Activated CD8-positive, alpha-beta T cell treated with anti-CD3 and anti-CD28 coated beads, Interleukin-2, amount 10 ng/mL, durations not matched to agents 7 days and 5 days (primary cell): ENCODE results near the gene CCR9. TPM values are rescaled to one million over a fixed set of nuclear protein-coding genes. Genes with fewer than 3 reads are reported as not detected.

ENCODE experiments used
- ATAC-seq: fragments of 150-1000 bp; cut with Tn5 transposase; one replicate; pipeline ENCODE4 v1.10.0; 2021; ENCODE audit warnings: moderate library complexity
- CTCF ChIA-PET: fragments of 350-600 bp; sonication (Branson Sonifier 250); formaldehyde crosslinking; loops from one replicate; lab custom pipeline; 2021; ENCODE audit warnings: antibody characterized with exemption; lab: Charles Lee
- POLR2A ChIA-PET: fragments of 350-600 bp; sonication (Branson Sonifier 250); formaldehyde crosslinking; loops from one replicate; lab custom pipeline; 2021; ENCODE audit warnings: antibody characterized with exemption; lab: Charles Lee
- DNase-seq: peaks from one replicate; pipeline ENCODE4 v3.0.0-alpha.2; 2020
- H3K27ac Mint-ChIP-seq: one replicate; pipeline ENCODE4 v1.8.0; 2021; ENCODE audit warnings: mild to moderate bottlenecking, mixed read lengths
- H3K27me3 Mint-ChIP-seq: one replicate; pipeline ENCODE4 v1.8.0; 2021; ENCODE audit warnings: low read depth, mixed read lengths
- H3K36me3 Mint-ChIP-seq: one replicate; pipeline ENCODE4 v1.8.0; 2021; ENCODE audit warnings: low read depth, mixed read lengths
- H3K4me1 Mint-ChIP-seq: one replicate; pipeline ENCODE4 v1.8.0; 2021; ENCODE audit warnings: low read depth, mixed read lengths
- H3K4me3 Mint-ChIP-seq: one replicate; pipeline ENCODE4 v1.8.0; 2021; ENCODE audit warnings: mild to moderate bottlenecking, mixed read lengths
- H3K9me3 Mint-ChIP-seq: one replicate; pipeline ENCODE4 v1.8.0; 2022; ENCODE audit warnings: mixed read lengths; ENCODE audit not compliant: insufficient read depth
- total RNA-seq, 2 experiments: library from RNA; stranded (reverse); gene quantifications; one replicate each; pipeline ENCODE4 v1.2.3, GENCODE V29; 2021

The CCR9 gene
- total RNA-seq, 2 experiments from 2014 or later = 0.08 TPM; not detected in 1

DNA sequence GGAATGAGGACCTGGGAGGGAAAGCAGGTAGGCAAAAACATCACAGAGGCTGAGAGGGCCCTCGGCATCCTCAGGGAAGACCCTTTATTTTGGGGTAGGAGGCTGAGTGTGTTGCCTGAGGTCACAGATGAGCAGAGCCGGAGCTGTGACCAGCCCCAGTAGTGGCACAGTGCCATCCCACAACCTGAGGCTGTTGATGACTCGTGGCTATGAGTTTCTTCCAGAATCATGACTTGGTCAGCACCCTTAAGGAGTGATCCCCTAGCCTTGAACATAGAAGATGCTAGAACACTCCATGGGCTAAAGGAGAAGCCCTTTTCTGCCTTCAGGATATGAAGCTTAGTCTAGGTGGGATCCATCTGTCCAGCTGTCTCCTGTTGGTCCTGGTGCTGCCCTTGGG is 37.4 kb downstream of the CCR9 start:
- no peak overlapping the region for H3K27ac Mint-ChIP-seq
- H3K4me3 Mint-ChIP-seq = no peak overlapping the region
- DNase-seq (no peak), ATAC-seq (no peak)
- peaks cover 14% of the 10 kb centered on the region for H3K4me1 Mint-ChIP-seq
- CTCF ChIA-PET = interaction anchor here (3.9 kb wide), 1 partner anchor 155 kb away, joined by 21 read pairs; no protein-coding TSS in a partner anchor
- H3K9me3 Mint-ChIP-seq = no peaks in the 10 kb centered on the region
- H3K27me3 Mint-ChIP-seq = no peaks in the 10 kb centered on the region
- POLR2A ChIA-PET = interaction anchor here (1.3 kb wide), 1 partner anchor 15 kb away, joined by 3 read pairs; no protein-coding TSS in a partner anchor
- H3K36me3 Mint-ChIP-seq = peaks cover 69% of the 10 kb centered on the region

DNA sequence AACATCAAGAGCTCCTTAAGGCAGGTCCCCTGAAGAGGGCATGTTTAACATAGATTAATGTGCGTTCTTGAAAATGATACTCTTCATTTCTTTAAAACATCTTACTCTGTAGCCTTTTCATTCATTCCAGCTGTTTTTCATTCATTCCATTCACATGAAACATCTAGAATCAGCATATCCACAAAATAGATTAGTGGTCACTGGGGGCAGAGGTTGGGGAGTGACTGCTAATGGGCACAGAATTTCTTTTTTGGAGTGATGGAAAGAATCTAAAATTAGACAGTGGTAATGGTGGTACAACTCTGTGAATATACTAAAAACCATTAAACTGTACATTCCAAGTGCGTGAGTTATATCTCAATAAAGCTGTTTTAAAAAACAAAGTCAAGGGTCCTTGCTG is 41.5 kb downstream of the CCR9 start:
- no peak for ATAC-seq
- no peak for DNase-seq
- CTCF ChIA-PET = interaction anchor here (0.9 to 8.1 kb wide), 10 partner anchors 11 to 427 kb away, joined by 3 to 87 read pairs (median 4); no protein-coding TSS in a partner anchor
- POLR2A ChIA-PET = no interaction called here
- Mint-ChIP-seq H3K36me3 (peaks cover 76% of the 10 kb centered on the region), H3K27me3 (no peaks in the 10 kb centered on the region), H3K27ac (no peak overlapping the region), H3K4me1 (peaks cover 9% of the 10 kb centered on the region), H3K9me3 (no peaks in the 10 kb centered on the region), H3K4me3 (no peak overlapping the region)

DNA sequence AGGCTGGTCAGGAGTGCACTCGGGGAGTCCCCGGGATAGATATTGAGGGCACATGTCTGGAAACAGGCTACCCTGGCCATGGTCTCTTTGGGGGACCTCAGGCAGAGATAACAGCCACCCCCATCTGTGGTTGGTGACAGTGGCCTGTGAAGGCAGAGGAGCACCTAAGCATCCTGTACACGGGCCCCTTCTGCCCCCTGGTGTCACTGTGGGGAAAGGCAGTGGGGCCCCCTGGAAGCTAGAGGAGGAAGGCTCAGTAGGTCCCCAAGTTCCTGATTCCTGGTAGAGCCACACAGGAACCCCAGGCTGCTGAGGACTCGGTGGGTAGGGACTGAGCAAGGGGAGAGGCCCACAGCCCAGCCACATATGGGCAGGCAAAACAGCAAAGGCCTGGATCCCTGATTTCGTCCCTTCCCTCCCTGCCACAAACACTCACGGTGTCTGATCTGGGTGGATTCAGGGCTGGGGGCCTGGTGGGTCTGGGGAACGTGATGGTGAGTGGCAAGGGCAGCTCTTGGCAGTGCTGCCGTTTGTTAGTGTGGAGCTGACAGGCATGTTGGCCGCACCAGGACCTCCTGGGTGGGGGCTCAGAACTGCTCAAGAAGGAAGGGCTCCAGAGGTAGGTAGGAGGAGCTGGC is 42.8 kb downstream of the CCR9 start:
- Mint-ChIP-seq H3K27ac (peak overlapping the region; percentile 55), H3K4me3 (no peak overlapping the region), H3K27me3 (no peaks in the 10 kb centered on the region), H3K36me3 (peaks cover 76% of the 10 kb centered on the region), H3K9me3 (no peaks in the 10 kb centered on the region), H3K4me1 (peaks cover 5% of the 10 kb centered on the region)
- POLR2A ChIA-PET = interaction anchor here (0.6 kb wide), 1 partner anchor 416 kb away, joined by 3 read pairs; no protein-coding TSS in a partner anchor
- DNase-seq = peak; percentile 77
- peak; percentile 92 for ATAC-seq
- CTCF ChIA-PET = interaction anchor here (0.6 to 8.1 kb wide), 25 partner anchors 8 to 419 kb away, joined by 3 to 87 read pairs (median 5); partner anchors contain the start of gene CXCR6

DNA sequence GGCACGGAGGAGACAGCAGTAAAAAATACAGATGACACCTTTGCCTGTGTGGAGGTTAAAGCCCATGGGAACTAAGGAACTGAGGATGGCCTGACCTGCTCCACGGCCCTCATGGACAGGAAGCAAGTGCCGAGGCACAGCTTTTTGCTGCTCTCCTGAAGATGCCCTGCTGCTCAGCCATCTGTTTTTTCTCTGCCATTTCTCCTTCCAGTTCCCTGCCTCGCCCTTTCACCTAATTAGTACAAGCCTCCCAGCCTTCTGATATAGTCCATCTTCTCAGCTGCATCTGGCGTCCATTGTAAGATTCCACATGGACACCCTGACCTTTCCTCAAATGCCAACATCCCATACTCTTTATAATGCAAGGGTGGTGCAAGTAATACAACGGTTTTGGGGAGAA is 45.2 kb downstream of the CCR9 start:
- Mint-ChIP-seq H3K27me3 (no peaks in the 10 kb centered on the region), H3K4me3 (no peak overlapping the region), H3K27ac (no peak overlapping the region), H3K36me3 (peaks cover 88% of the 10 kb centered on the region), H3K4me1 (peaks cover 5% of the 10 kb centered on the region), H3K9me3 (no peaks in the 10 kb centered on the region)
- ChIA-PET CTCF (interaction anchor here (0.6 to 8.1 kb wide), 5 partner anchors 12 to 169 kb away, joined by 3 to 87 read pairs (median 6); partner anchors contain the start of gene CXCR6), POLR2A (no interaction called here)
- ATAC-seq (no peak), DNase-seq (no peak)

DNA sequence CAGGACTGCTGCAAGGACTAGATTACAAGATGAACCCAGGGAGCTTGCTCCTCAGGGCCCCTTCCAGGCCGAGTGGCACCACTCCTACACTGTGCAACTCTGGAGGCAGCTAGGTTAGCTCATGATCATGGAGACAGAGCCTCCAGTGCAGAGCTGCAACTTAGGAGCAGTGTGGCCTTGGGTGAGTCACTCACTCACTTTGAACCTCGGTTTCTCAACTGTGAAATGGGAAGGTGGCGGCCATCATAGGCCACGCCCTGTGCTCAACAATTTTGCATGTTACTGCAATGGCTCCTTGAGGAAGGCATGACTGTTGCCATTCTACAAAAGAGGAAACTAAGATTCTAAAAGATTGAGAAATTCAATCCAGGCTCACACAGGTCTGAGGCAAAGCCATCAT is 45.8 kb downstream of the CCR9 start:
- Mint-ChIP-seq H3K27ac (no peak overlapping the region), H3K4me1 (peaks cover 6% of the 10 kb centered on the region), H3K4me3 (no peak overlapping the region), H3K9me3 (no peaks in the 10 kb centered on the region), H3K27me3 (no peaks in the 10 kb centered on the region), H3K36me3 (peaks cover 87% of the 10 kb centered on the region)
- ATAC-seq = no peak
- CTCF ChIA-PET = interaction anchor here (1.4 to 8.1 kb wide), 4 partner anchors 99 to 170 kb away, joined by 3 to 87 read pairs (median 29); no protein-coding TSS in a partner anchor
- POLR2A ChIA-PET = no interaction called here
- DNase-seq = no peak

DNA sequence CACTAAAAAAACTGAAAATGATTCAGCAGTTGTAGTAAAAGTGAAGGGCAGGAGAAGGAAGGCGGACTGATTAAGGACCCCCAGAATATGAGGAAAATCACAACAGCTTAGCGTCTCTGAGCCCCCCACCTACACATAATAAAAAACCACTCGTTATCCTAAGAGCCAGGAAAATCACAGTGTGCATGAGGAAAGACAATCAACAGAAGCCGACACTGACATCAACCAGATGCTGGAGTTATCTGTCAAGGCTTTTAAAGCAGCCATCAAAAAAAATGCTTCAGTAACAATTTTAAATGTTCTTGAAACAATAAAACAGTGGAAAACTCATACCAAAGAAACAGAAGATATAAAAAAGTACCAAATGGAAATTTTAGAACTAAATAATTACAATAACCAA is 47.2 kb downstream of the CCR9 start:
- ATAC-seq (no peak), DNase-seq (no peak)
- Mint-ChIP-seq H3K36me3 (peaks cover 84% of the 10 kb centered on the region), H3K27ac (no peak overlapping the region), H3K9me3 (no peaks in the 10 kb centered on the region), H3K4me1 (peaks cover 20% of the 10 kb centered on the region), H3K4me3 (no peak overlapping the region), H3K27me3 (no peaks in the 10 kb centered on the region)
- CTCF ChIA-PET = interaction anchor here (0.9 to 8.1 kb wide), 4 partner anchors 10 to 173 kb away, joined by 3 to 87 read pairs (median 6); partner anchors contain the start of gene CXCR6
- POLR2A ChIA-PET = no interaction called here

DNA sequence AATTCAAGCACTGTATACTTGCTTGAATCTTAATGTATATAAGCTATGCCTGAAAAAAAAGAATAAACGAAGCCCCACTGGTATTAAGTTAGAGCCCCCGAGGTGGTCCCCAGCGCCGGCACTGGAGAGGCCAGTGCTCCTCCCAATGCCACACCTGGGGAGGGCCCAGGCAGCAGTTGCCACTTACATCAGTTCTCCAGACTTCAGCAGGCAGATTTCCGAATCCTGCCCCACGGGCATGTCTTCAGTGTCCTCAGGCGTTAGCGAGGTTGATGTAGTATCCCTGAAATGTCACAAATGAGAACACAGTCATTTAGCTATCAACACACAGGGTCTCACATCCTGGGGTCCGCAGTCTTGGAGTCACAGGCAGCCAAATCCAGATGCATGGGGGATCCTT is 49.9 kb downstream of the CCR9 start:
- Mint-ChIP-seq H3K36me3 (peaks cover 80% of the 10 kb centered on the region), H3K4me1 (peaks cover 41% of the 10 kb centered on the region), H3K9me3 (peaks cover 6% of the 10 kb centered on the region), H3K4me3 (no peak overlapping the region), H3K27ac (no peak overlapping the region), H3K27me3 (no peaks in the 10 kb centered on the region)
- ChIA-PET POLR2A (no interaction called here), CTCF (interaction anchor here (0.9 to 8.4 kb wide), 4 partner anchors 58 to 151 kb away, joined by 3 to 389 read pairs (median 16); partner anchors contain the start of gene FYCO1)
- ATAC-seq = no peak
- no peak for DNase-seq

DNA sequence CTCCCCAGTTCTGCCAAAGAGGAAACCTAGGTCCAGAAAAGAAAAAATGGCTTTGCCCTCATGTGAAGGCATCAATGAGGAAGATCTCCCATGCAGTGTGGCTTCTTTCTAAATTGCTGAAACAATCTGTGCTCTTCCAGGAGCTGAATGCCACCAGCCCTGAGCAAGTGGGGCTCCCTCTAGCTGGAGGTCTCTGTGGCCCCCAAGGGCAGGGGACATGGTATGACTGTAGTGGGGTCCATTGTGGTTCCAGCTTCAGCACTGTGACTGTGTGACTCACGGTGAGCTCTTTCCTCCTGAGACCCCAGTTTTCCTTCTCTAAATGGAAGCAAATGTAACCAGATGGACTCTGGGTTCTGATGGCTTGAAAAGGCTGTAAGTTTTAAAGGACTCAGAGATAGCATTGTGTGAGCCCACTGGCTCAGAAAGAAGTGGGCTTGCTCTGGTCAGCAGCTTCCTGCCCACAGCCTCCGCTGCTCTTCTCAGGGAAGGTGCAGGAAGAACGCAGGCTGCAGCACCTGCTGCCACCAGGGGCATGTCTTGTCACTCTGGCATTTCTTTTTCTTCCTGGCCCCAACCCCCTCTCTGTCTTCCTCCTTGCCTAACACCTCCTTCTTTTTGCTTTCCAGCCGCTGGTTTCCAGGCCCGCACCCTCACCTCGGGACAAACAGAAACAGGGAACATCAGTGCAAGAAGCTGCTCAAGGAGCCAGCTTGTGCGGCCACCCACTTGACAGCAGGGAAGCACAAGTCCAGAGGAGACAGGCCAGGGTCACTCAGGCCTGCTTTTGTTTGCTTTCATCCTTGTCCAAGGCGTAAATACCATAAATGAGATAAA is 51.1 kb downstream of the CCR9 start:
- ChIA-PET POLR2A (interaction anchor here (0.6 kb wide), 1 partner anchor 430 kb away, joined by 3 read pairs; no protein-coding TSS in a partner anchor), CTCF (interaction anchor here (0.9 to 8.4 kb wide), 10 partner anchors 56 to 270 kb away, joined by 3 to 389 read pairs (median 4); partner anchors contain the start of genes CCR1 and FYCO1)
- peaks cover 6% of the 10 kb centered on the region for H3K9me3 Mint-ChIP-seq
- peaks cover 83% of the 10 kb centered on the region for H3K36me3 Mint-ChIP-seq
- H3K4me3 Mint-ChIP-seq = no peak overlapping the region
- H3K4me1 Mint-ChIP-seq = peaks cover 50% of the 10 kb centered on the region
- ATAC-seq (no peak), DNase-seq (no peak)
- no peaks in the 10 kb centered on the region for H3K27me3 Mint-ChIP-seq
- no peak overlapping the region for H3K27ac Mint-ChIP-seq

DNA sequence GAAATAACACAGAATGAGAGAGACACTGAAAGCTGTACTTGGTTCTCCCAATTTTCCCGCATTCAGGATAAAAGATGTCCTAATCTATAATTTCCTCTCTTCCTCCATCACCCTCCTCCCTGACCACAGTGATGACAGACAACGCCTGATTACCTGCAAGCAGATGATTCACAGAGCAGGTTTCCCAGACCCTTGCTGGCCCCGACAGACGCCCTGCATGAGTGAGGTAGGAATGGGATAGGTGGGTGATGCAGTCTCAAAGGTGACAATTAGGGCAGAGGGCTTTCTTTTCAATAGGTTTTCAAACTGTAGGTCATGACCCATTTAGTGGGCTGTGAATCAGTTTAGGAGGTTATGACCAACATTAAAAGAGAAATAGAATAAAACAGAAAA is 51.7 kb downstream of the CCR9 start:
- H3K9me3 Mint-ChIP-seq = peaks cover 6% of the 10 kb centered on the region
- no peak overlapping the region for H3K4me3 Mint-ChIP-seq
- CTCF ChIA-PET = interaction anchor here (0.6 to 8.4 kb wide), 34 partner anchors 8 to 903 kb away, joined by 3 to 389 read pairs (median 6); partner anchors contain the start of genes CCR1, CCR5 and FYCO1
- POLR2A ChIA-PET = no interaction called here
- H3K27ac Mint-ChIP-seq = no peak overlapping the region
- ATAC-seq (no peak), DNase-seq (no peak)
- H3K4me1 Mint-ChIP-seq = peaks cover 56% of the 10 kb centered on the region
- H3K36me3 Mint-ChIP-seq = peaks cover 81% of the 10 kb centered on the region
- H3K27me3 Mint-ChIP-seq = no peaks in the 10 kb centered on the region

DNA sequence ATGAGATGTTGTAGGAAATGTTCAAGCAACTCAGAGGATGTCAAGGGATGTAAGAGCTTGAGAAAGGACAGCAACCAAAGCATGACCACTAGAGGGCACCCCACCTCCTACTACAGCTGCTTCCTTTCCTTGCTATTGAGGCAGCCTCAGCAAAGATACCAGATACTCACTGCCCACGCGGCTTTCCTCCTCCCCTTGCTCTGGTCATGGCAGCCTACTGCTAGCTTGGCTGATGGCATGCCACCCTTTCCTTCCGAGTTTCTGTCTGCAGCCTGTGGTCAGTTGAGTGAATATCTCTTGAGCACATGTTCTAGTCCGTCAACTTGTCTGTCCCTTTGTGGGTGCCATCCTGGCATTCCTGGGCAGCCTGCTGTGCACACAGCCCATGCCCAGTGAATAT is 52.5 kb downstream of the CCR9 start:
- H3K27ac Mint-ChIP-seq = peak overlapping the region; percentile 56

DNA sequence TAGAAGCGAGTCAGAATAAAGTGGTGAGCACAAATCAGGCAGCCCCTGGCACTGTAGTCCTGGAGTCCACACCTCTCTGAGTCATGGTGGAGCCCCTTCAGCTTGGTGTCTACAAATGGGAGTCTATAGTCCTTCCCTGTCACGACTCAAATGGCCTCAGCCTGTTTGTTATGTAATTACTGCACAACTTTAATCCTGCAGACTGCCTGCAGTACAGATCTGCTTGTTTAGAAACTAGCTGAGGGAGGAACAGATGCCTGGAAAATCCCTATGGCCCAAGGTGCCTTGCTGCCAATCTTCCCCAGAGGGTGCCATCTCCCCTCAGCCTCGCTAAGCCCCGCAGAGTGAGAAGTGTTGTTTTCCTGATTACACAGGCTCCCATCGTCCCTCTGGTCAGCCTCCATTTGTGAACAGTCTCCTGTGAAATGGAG is 53.0 kb downstream of the CCR9 start:
- no peak overlapping the region for H3K4me3 Mint-ChIP-seq
- no peaks in the 10 kb centered on the region for H3K27me3 Mint-ChIP-seq
- H3K27ac Mint-ChIP-seq = peak overlapping the region; percentile 60
- POLR2A ChIA-PET = interaction anchor here (0.6 to 1.6 kb wide), 5 partner anchors 15 to 267 kb away, joined by 3 to 4 read pairs (median 3); no protein-coding TSS in a partner anchor
- peaks cover 6% of the 10 kb centered on the region for H3K9me3 Mint-ChIP-seq
- DNase-seq = no peak
- H3K4me1 Mint-ChIP-seq = peaks cover 66% of the 10 kb centered on the region
- ATAC-seq = no peak
- H3K36me3 Mint-ChIP-seq = peaks cover 77% of the 10 kb centered on the region
- CTCF ChIA-PET = interaction anchor here (0.6 to 8.4 kb wide), 40 partner anchors 9 to 904 kb away, joined by 3 to 389 read pairs (median 6); partner anchors contain the start of genes CCR1, CCR5, FYCO1 and LZTFL1

More for the DNA sequence above, 52.5 kb downstream of the CCR9 start:
- ATAC-seq (peak; percentile 75), DNase-seq (peak; percentile 94)
- CTCF ChIA-PET = interaction anchor here (0.6 to 8.4 kb wide), 47 partner anchors 9 to 904 kb away, joined by 3 to 389 read pairs (median 5); partner anchors contain the start of genes CCR1, CCR5, FYCO1 and LZTFL1
- peaks cover 6% of the 10 kb centered on the region for H3K9me3 Mint-ChIP-seq
- H3K4me1 Mint-ChIP-seq = peaks cover 65% of the 10 kb centered on the region
- H3K4me3 Mint-ChIP-seq = no peak overlapping the region
- H3K27me3 Mint-ChIP-seq = no peaks in the 10 kb centered on the region
- peaks cover 81% of the 10 kb centered on the region for H3K36me3 Mint-ChIP-seq
- POLR2A ChIA-PET = interaction anchor here (0.6 to 1.0 kb wide), 4 partner anchors 14 to 268 kb away, joined by 3 to 4 read pairs (median 3); no protein-coding TSS in a partner anchor
